ENCODE data around the gene AIFM3.

The AIFM3 gene

DNA sequence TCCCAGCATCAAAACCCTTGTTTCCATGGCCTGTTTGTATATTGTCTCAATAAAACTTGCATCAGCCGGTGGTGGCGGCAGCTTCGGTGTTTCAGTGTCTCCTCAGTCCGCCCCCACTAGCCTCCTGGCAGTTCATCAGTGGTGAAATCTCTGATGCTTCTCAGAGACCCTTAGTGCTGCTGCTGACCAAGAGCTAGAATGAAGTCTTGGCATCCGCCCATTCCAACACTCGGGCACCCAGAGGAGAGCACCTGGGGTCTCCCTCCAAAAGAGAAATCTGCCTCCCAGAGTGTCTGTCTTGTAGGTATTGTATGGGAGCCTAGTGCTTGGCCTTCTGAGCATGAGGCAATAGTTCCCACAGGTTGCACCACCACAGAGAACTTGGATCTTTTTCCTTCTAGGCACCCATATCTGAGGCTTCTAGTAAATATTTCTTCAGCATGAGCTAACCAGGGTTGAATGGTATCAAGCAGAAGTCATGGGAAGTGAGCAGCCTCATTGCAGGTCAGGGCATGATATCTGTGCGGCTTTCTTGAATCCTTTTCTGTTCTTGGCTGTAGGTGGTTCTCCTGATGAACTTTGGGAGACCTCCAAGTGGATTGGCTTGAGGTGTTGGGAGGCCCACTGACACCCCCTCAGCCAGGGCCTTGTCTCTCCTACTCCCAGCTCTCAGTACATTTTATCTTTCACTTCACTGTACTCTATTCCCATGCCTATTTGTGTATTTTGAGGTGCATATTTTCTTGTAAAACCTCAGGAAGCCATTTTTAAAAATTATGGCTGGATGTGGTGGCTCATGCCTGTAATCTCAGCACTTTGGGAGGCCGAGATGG is 13.2 kb upstream of the AIFM3 start:
- Histone ChIP-seq H4K20me1 (ENCODE audit: low read depth, low read length) (no peaks in the 10 kb centered on the region), H3K27ac (ENCODE audit: low read depth, low read length) (no peak overlapping the region), H3F3A (ENCODE audit: insufficient read depth) (no peaks in the 10 kb centered on the region), H3K4me2 (ENCODE audit: low read depth, low read length, poor library complexity, severe bottlenecking) (no peak overlapping the region), H3K36me3 (ENCODE audit: low read length) (no peaks in the 10 kb centered on the region), H3K9me2 (replicated peaks; ENCODE audit: insufficient read depth, low read length) (no peaks in the 10 kb centered on the region), H3K9ac (ENCODE audit: low read length) (no peak overlapping the region), H3K4me3 (ENCODE audit: insufficient read depth, low read length, poor library complexity, severe bottlenecking) (no peak overlapping the region), H3K27me3 (ENCODE audit: low read length) (no peaks in the 10 kb centered on the region), H3K9me3 (ENCODE audit: insufficient read depth, low read length) (no peaks in the 10 kb centered on the region), H2AFZ (ENCODE audit: low read depth, low read length, severe bottlenecking) (no peak overlapping the region), H3K79me2 (ENCODE audit: insufficient read depth, low read length) (peaks cover 1% of the 10 kb centered on the region; the same call in 1 of the 2 replicates)
- TF ChIP-seq EZH2phosphoT487 (conservative IDR thresholded peaks at IDR 0.05; ENCODE audit: low read length), result no peak
- TF ChIP-seq CTCF (IDR thresholded peaks at IDR 0.05; ENCODE audit: insufficient read depth, low read length, poor library complexity, severe bottlenecking), result no peak

- H3K79me2 ChIP-seq (ENCODE audit: insufficient read depth, low read length), result no peaks in the 10 kb centered on the region
- TF ChIP-seq EZH2phosphoT487 (conservative IDR thresholded peaks at IDR 0.05; ENCODE audit: low read length) (no peak), CTCF (IDR thresholded peaks at IDR 0.05; ENCODE audit: insufficient read depth, low read length, poor library complexity, severe bottlenecking) (no peak)
These were observed 11.5 kb upstream of the AIFM3 start for GRCh38 chr22:20955548-20955947.

GRCh38 chr22:20956258-20957101 is 10.6 kb upstream of the AIFM3 start:
- H3F3A ChIP-seq (ENCODE audit: insufficient read depth), result no peaks in the 10 kb centered on the region
- H3K9me2 ChIP-seq (replicated peaks; ENCODE audit: insufficient read depth, low read length), result no peaks in the 10 kb centered on the region
- no peak overlapping the region for H2AFZ ChIP-seq (ENCODE audit: low read depth, low read length, severe bottlenecking)
- no peaks in the 10 kb centered on the region for H3K79me2 ChIP-seq (ENCODE audit: insufficient read depth, low read length)
- no peaks in the 10 kb centered on the region for H4K20me1 ChIP-seq (ENCODE audit: low read depth, low read length)
- TF ChIP-seq EZH2phosphoT487 (conservative IDR thresholded peaks at IDR 0.05; ENCODE audit: low read length) (no peak), CTCF (IDR thresholded peaks at IDR 0.05; ENCODE audit: insufficient read depth, low read length, poor library complexity, severe bottlenecking) (no peak)
- no peak overlapping the region for H3K4me2 ChIP-seq (ENCODE audit: low read depth, low read length, poor library complexity, severe bottlenecking)
- no peak overlapping the region for H3K4me3 ChIP-seq (ENCODE audit: insufficient read depth, low read length, poor library complexity, severe bottlenecking)
- no peak overlapping the region for H3K27ac ChIP-seq (ENCODE audit: low read depth, low read length)
- no peak overlapping the region for H3K9ac ChIP-seq (ENCODE audit: low read length)
- no peaks in the 10 kb centered on the region for H3K36me3 ChIP-seq (ENCODE audit: low read length)
- no peaks in the 10 kb centered on the region for H3K9me3 ChIP-seq (ENCODE audit: insufficient read depth, low read length)
- no peaks in the 10 kb centered on the region for H3K27me3 ChIP-seq (ENCODE audit: low read length)

More at GRCh38 chr22:20955548-20955947, 11.5 kb upstream of the AIFM3 start:
- Histone ChIP-seq H3K27ac (ENCODE audit: low read depth, low read length) (no peak overlapping the region), H3K4me2 (ENCODE audit: low read depth, low read length, poor library complexity, severe bottlenecking) (no peak overlapping the region), H3K9me3 (ENCODE audit: insufficient read depth, low read length) (no peaks in the 10 kb centered on the region), H4K20me1 (ENCODE audit: low read depth, low read length) (no peaks in the 10 kb centered on the region), H3K36me3 (ENCODE audit: low read length) (no peaks in the 10 kb centered on the region), H3K9ac (ENCODE audit: low read length) (no peak overlapping the region), H3F3A (ENCODE audit: insufficient read depth) (no peaks in the 10 kb centered on the region), H3K4me3 (ENCODE audit: insufficient read depth, low read length, poor library complexity, severe bottlenecking) (no peak overlapping the region), H2AFZ (ENCODE audit: low read depth, low read length, severe bottlenecking) (no peak overlapping the region), H3K9me2 (replicated peaks; ENCODE audit: insufficient read depth, low read length) (no peaks in the 10 kb centered on the region), H3K27me3 (ENCODE audit: low read length) (no peaks in the 10 kb centered on the region)

Measured in SU-DHL-6 (cell line).